GM18951 (cell line): ENCODE data around the gene TMPRSS13.
"Not testable (repeated sequence)": the region's sequence is repeated elsewhere in the genome, so short reads cannot be mapped to it uniquely, and the experiment has no call there.

Experiments
- POLR2A ChIP-seq: IDR thresholded peaks from 4 replicates; pipeline ENCODE4 v1.6.1; 2011; ENCODE audit warnings: mild to moderate bottlenecking; ENCODE audit not compliant: insufficient read length, insufficient read depth; ENCODE audit errors: extremely low read depth
- in situ Hi-C: fragments of 300-500 bp; cut with MboI; formaldehyde crosslinking; loops from one replicate; pipeline ENCODE4 v1.12.0; 2022; ENCODE audit warnings: low sequenced_read_pairs, mixed read lengths, inconsistent platforms; ENCODE audit not compliant: unreplicated experiment

The TMPRSS13 gene

GRCh38 chr11:117931971-117932370 lies 2.8 kb upstream of the TMPRSS13 start:
- in situ Hi-C loops, result no loop called here
- TF ChIP-seq POLR2A, result no peak

DNA sequence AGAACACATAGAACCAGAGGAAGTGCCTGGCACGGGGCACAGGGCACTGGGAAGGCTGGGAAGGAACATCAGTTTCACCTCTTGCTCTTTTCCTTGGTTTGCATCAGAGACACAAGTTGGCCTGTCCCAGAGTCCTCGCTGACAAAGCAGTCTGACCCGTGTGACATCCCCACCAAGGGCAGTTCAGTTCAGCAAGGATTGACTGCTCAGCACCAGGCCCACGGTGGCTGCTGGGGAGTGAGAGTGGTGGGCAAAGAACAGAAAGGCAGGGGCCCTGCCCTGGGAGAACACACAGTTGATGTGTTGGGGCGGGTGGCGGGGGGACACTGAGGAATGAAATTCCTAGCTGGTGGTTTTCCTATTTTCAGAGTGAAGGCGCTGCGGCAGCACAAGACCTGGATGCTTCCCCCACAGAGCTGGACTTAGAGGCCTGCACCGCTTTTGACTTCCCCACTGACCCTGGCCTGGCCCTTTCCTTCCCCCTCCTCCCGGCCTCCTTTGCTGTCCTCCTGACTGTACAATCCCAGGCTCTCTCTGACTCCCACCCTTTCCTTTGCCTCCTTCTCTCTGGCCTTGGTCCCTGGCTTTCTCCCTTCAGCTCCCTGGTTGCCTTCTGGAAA lies 2.2 kb upstream of the TMPRSS13 start:
- TF ChIP-seq POLR2A, result no peak
- in situ Hi-C loops, result no loop called here

- in situ Hi-C loops, result no loop called here
- no peak for TF ChIP-seq POLR2A
Observed at GRCh38 chr11:117930668-117931330, 1.6 kb upstream of the TMPRSS13 start.

- in situ Hi-C loops, result no loop called here
- no peak for TF ChIP-seq POLR2A
Observed at GRCh38 chr11:117929916-117930570, 841 bp upstream of the TMPRSS13 start.

DNA sequence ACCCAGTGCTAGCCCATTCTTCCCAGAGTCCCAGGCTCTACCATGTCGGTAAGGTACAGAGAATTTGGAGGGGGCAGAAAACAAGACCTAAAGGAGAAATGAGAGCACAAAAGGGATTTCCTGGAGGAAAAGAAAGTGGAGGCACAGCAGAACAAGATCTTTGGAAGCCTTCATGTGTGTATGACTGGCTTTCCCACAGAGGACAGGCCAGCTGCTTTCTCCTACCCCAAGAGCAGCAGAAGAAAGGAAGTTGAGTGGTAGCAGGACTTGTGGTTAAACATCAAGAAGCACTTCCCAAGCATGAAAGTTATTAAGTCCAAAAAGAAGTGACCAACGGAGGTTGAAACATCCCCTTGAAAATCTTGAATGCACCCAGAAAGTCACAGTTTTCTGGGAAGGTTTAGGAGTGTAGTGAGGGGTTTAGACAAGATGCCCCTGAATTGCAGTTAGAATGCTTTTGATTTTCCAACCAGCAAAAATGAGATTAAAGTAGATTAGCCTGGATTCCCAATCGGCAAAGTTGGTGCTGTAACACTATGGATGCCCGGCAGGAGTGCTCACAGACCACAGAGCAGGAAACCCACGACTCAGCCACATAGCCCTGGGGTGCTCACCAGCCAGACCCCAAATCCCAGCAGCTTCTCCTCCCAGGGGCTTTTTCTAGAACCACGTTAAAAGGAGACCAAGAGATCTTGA lies 608 bp downstream of the TMPRSS13 start:
- in situ Hi-C loops, result no loop called here
- no peak for TF ChIP-seq POLR2A

GRCh38 chr11:117927926-117928325 lies 1.3 kb downstream of the TMPRSS13 start:
- in situ Hi-C loops, result no loop called here
- no peak for TF ChIP-seq POLR2A

DNA sequence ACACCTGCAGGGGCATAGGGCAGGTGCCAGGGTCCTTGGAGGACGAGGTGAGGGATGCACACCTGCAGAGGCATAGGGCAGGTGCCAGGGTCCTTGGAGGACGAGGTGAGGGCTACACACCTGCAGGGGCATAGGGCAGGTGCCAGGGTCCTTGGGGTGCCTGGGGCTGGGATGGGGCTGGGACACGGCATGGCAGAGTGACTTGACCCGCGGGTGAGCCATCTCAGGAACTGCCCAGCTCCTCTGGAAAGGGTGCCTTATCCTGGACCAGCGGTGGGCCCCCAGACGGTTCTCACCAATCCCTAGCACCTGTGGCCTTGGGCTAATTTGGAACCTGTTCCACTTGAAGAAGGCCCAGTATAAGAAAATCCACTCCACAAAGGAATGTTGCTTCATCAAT lies 3.0 kb downstream of the TMPRSS13 start:
- in situ Hi-C loops, result not testable (repeated sequence)

GRCh38 chr11:117925198-117925925 lies 3.8 kb downstream of the TMPRSS13 start:
- in situ Hi-C loops, result no loop called here
- TF ChIP-seq POLR2A, result no peak

GRCh38 chr11:117924631-117925170 lies 4.5 kb downstream of the TMPRSS13 start:
- in situ Hi-C loops, result no loop called here
- no peak for TF ChIP-seq POLR2A

DNA sequence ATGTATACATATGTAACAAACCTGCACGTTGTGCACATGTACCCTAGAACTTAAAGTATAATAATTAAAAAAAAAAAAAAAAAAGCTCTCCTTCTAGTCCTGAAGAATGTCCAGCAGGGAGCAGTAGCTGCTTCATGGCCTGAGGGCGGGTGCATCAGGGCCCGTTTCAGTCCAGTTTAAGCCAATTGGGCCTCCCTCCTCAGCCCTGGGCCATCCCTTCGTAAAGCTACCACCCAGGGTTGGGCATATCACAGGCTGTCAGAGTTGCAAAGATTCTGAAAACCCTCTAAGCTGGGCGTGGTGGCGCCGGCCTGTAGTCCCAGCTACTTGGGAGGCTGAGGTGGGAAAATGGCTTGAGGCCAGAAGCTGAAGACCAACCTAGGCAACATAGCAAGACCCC lies 5.4 kb downstream of the TMPRSS13 start:
- in situ Hi-C loops, result no loop called here
- no peak for TF ChIP-seq POLR2A

GRCh38 chr11:117923275-117923674 lies 5.9 kb downstream of the TMPRSS13 start:
- no peak for TF ChIP-seq POLR2A
- in situ Hi-C loops, result no loop called here

DNA sequence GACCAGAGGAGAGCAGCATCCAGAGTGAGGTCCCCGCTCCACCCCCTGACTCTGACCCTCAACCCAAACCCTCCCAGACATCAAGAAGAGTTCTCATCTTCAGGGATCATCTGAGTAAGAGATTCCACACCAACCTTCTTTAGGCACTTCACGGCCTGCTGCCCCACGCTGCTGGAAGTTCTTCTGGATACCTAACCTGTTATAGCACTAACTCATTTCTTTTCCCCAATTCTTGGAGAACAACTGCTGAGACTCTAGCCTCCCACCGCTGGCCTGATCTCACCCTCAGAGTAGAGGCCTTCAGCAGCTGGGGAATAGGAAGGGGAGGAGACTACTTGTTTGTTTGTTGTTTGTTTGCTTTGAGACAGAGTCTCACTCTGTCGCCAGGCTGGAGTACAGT lies 7.3 kb downstream of the TMPRSS13 start:
- in situ Hi-C loops, result no loop called here
- TF ChIP-seq POLR2A, result no peak

DNA sequence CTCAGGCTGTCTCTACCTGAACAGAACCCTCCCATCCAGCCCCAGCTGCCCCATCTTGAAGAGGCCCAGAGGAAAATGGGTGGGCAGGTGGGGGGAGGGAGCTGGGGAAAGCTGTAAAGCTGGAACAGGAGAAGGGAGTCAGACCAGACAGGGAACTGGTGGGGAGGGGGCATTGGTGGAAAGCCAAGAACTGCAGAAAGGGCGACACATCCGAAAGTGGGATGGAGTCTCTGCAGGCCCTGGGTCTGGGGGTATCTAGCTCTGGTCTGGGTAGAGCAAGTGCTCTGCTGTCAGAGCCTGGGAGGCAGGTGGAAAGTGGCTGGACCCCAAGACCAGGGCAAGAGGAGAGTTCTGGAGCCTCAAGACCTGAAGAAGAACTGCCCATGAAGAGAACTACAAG lies 7.7 kb downstream of the TMPRSS13 start:
- TF ChIP-seq POLR2A, result no peak
- in situ Hi-C loops, result no loop called here
